HG03558 (cell line): ENCODE data around the gene GPR139.

Experiments
- ATAC-seq: cut with Tn5 transposase; IDR thresholded peaks from one replicate; pipeline ENCODE4 v1.9.1; 2021; ENCODE audit warnings: moderate number of reproducible peaks; ENCODE audit not compliant: unreplicated experiment; ENCODE audit errors: extremely low read depth

Gene GPR139

GRCh38 chr16:20073203-20074098 lies at the start of gene GPR139:
GPR139 (minus strand) TSS chr16:20073890; CDS start chr16:20073616, 274 bp downstream.
- no peak for ATAC-seq

- no peak for ATAC-seq
Measured at GRCh38 chr16:20122011-20122410, 48.3 kb upstream of the GPR139 start.

- ATAC-seq: no peak
Measured at GRCh38 chr16:20114356-20114755, 40.7 kb upstream of the GPR139 start.

- ATAC-seq: no peak
Measured at GRCh38 chr16:20111143-20111542, 37.5 kb upstream of the GPR139 start.

- no peak for ATAC-seq
Measured at GRCh38 chr16:20107083-20107482, 33.4 kb upstream of the GPR139 start.

GRCh38 chr16:20104563-20105183 lies 31.0 kb upstream of the GPR139 start:
- ATAC-seq: no peak

- ATAC-seq: no peak
Measured at GRCh38 chr16:20102521-20102920, 28.8 kb upstream of the GPR139 start.

- ATAC-seq: no peak
Measured at GRCh38 chr16:20102021-20102420, 28.3 kb upstream of the GPR139 start.

GRCh38 chr16:20099375-20099774 lies 25.7 kb upstream of the GPR139 start:
- ATAC-seq: no peak

GRCh38 chr16:20094157-20094556 lies 20.5 kb upstream of the GPR139 start:
- no peak for ATAC-seq

GRCh38 chr16:20089246-20089965 lies 15.7 kb upstream of the GPR139 start:
- ATAC-seq: no peak

GRCh38 chr16:20084624-20085226 lies 11.0 kb upstream of the GPR139 start:
- no peak for ATAC-seq

GRCh38 chr16:20079106-20079505 lies 5.4 kb upstream of the GPR139 start:
- no peak for ATAC-seq

- no peak for ATAC-seq
Measured at GRCh38 chr16:20075243-20075642, 1.6 kb upstream of the GPR139 start.

GRCh38 chr16:20074099-20074991 lies 655 bp upstream of the GPR139 start:
- no peak for ATAC-seq

GRCh38 chr16:20072874-20073202 lies 852 bp downstream of the GPR139 start:
- no peak for ATAC-seq

GRCh38 chr16:20072146-20072873 lies 1.4 kb downstream of the GPR139 start:
- ATAC-seq: no peak

- ATAC-seq: no peak
Measured at GRCh38 chr16:20064931-20065330, 8.8 kb downstream of the GPR139 start.

- ATAC-seq: no peak
Measured at GRCh38 chr16:20064520-20064919, 9.2 kb downstream of the GPR139 start.
